Neuronal stem cell (in vitro differentiated cells): ENCODE measurements around the gene RER1.

Experiments used
- DNase-seq: peaks from one replicate; pipeline ENCODE4 v3.0.0-alpha.2; 2013; ENCODE audit warnings: low spot score
- H2AFZ ChIP-seq: one replicate; pipeline ENCODE4 v1.6.1; 2013; ENCODE audit warnings: mild to moderate bottlenecking, low read length, inconsistent platforms
- H2AK5ac ChIP-seq: 2 replicates; pipeline ENCODE4 v1.6.1; 2013; ENCODE audit warnings: low read depth, mild to moderate bottlenecking, inconsistent platforms, low read length, moderate library complexity, mixed read lengths
- H2BK120ac ChIP-seq: 2 replicates; pipeline ENCODE4 v1.6.1; 2013; ENCODE audit warnings: low read depth, mild to moderate bottlenecking, inconsistent platforms, low read length, moderate library complexity, mixed read lengths
- H2BK12ac ChIP-seq: one replicate; pipeline ENCODE4 v1.6.1; 2013; ENCODE audit warnings: low read length, inconsistent platforms
- H2BK15ac ChIP-seq: 2 replicates; pipeline ENCODE4 v1.6.1; 2013; ENCODE audit warnings: mild to moderate bottlenecking, low read length, inconsistent platforms, mixed read lengths
- H2BK5ac ChIP-seq: one replicate; pipeline ENCODE4 v1.6.1; 2013; ENCODE audit warnings: inconsistent platforms, mild to moderate bottlenecking, low read length, moderate library complexity
- H3K14ac ChIP-seq: one replicate; pipeline ENCODE4 v1.6.1; 2013; ENCODE audit warnings: low read length, inconsistent platforms
- H3K18ac ChIP-seq: 2 replicates; pipeline ENCODE4 v1.6.1; 2013; ENCODE audit warnings: low read length, inconsistent platforms
- H3K23ac ChIP-seq: 2 replicates; pipeline ENCODE4 v1.6.1; 2013; ENCODE audit warnings: low read depth, mild to moderate bottlenecking, mixed read lengths, low read length, inconsistent platforms; ENCODE audit not compliant: poor library complexity
- H3K27ac ChIP-seq: replicated peaks from 3 replicates; pipeline ENCODE4 v1.5.1; 2013; ENCODE audit warnings: low read length, inconsistent platforms
- H3K27me3 ChIP-seq, 3 experiments: 2 replicates each; pipeline ENCODE4 v1.6.1; 2013; ENCODE audit warnings: low read length in 3 of 3, mild to moderate bottlenecking in 2 of 3, inconsistent platforms in 1 of 3, low read depth in 1 of 3, mixed read lengths in 1 of 3, moderate library complexity in 1 of 3; ENCODE audit not compliant: control insufficient read depth in 3 of 3, insufficient read depth in 3 of 3
- H3K36me3 ChIP-seq, 2 donors: replicated peaks in 1 of 2; 2 replicates each; pipeline ENCODE4 v1.6.1; 2013; ENCODE audit warnings: low read length in 2 of 2; ENCODE audit not compliant: control insufficient read depth in 2 of 2, insufficient read depth in 2 of 2
- H3K4ac ChIP-seq: 2 replicates; pipeline ENCODE4 v1.6.1; 2013; ENCODE audit warnings: inconsistent platforms, mild to moderate bottlenecking, low read length, moderate library complexity
- H3K4me1 ChIP-seq, 2 donors: 1 replicate in 1 of 2; 2 replicates in 1 of 2; pipeline ENCODE4 v1.6.1; 2013; ENCODE audit warnings: low read length in 2 of 2, low read depth in 1 of 2; ENCODE audit not compliant: control insufficient read depth in 2 of 2, insufficient read depth in 1 of 2
- H3K4me2 ChIP-seq: one replicate; pipeline ENCODE4 v1.6.1; 2013; ENCODE audit warnings: mild to moderate bottlenecking, low read length, inconsistent platforms; ENCODE audit not compliant: insufficient read depth, poor library complexity, severe bottlenecking
- H3K4me3 ChIP-seq, 2 donors: 2 replicates each; pipeline ENCODE4 v1.5.1; 2013; ENCODE audit warnings: low read length in 2 of 2, mild to moderate bottlenecking in 2 of 2, inconsistent platforms in 1 of 2, moderate library complexity in 1 of 2
- H3K79me1 ChIP-seq: one replicate; pipeline ENCODE4 v1.6.1; 2013; ENCODE audit warnings: low read depth, mild to moderate bottlenecking, inconsistent platforms, low read length, moderate library complexity
- H3K9ac ChIP-seq: one replicate; pipeline ENCODE4 v1.6.1; 2013; ENCODE audit warnings: mild to moderate bottlenecking, low read depth, low read length, inconsistent platforms; ENCODE audit not compliant: poor library complexity
- H3K9me3 ChIP-seq, 2 donors: replicated peaks in 1 of 2; 2 replicates each; pipeline versions ENCODE3 to v1.6.1; 2013; ENCODE audit warnings: low read length in 2 of 2, mild to moderate bottlenecking in 2 of 2, inconsistent platforms in 1 of 2, low read depth in 1 of 2, mixed read lengths in 1 of 2, moderate library complexity in 1 of 2; ENCODE audit not compliant: control insufficient read depth in 2 of 2, insufficient read depth in 1 of 2
- H4K8ac ChIP-seq: one replicate; pipeline ENCODE4 v1.6.1; 2013; ENCODE audit warnings: low read depth, mild to moderate bottlenecking, inconsistent platforms, low read length, moderate library complexity
- H4K91ac ChIP-seq: one replicate; pipeline ENCODE4 v1.6.1; 2013; ENCODE audit warnings: low read length, low read depth, mild to moderate bottlenecking, inconsistent platforms; ENCODE audit not compliant: poor library complexity
- WGBS, 2 donors: extraction: QIAGEN DNeasy Blood & Tissue Kit; methylation state at CpG; one replicate each; pipeline ENCODE4 v1.1.7; 2013; ENCODE audit warnings: missing lambda C conversion rate in 2 of 2, mixed read lengths in 1 of 2; ENCODE audit not compliant: insufficient read length in 2 of 2, insufficient replicate concordance in 1 of 2; ENCODE audit errors: extremely low coverage in 2 of 2; 5-methylcytosine and 5-hydroxymethylcytosine counted together

Gene RER1

GRCh38 chr1:2400576-2400909, 8.9 kb downstream of the RER1 start:
- WGBS, 2 donors = no CpG with 5 or more reads among the region's 10 CpGs

GRCh38 chr1:2400950-2401649, 9.5 kb downstream of the RER1 start:
- Histone ChIP-seq H3K27me3 (no peaks in the 10 kb centered on the region), H2AK5ac (no peak overlapping the region), H4K8ac (no peak overlapping the region), H3K79me1 (peaks cover 6% of the 10 kb centered on the region), H3K27ac (no peak overlapping the region), H3K4me2 (no peak overlapping the region), H3K9ac (no peak overlapping the region), H3K18ac (no peak overlapping the region), H3K36me3 (peaks cover 61 to 95% of the 10 kb centered on the region in 2 donors), H3K14ac (no peak overlapping the region), H3K4me1 (no peaks in the 10 kb centered on the region), H2BK5ac (no peak overlapping the region), H2BK15ac (no peak overlapping the region), H2AFZ (no peak overlapping the region), H3K4me3 (no peak overlapping the region), H2BK120ac (no peak overlapping the region), H3K9me3 (no peaks in the 10 kb centered on the region), H4K91ac (no peak overlapping the region), H3K4ac (no peak overlapping the region), H2BK12ac (no peak overlapping the region), H3K23ac (no peak overlapping the region)
- WGBS, 2 donors = no CpG with 5 or more reads among the region's 14 CpGs
- no peak for DNase-seq

More at GRCh38 chr1:2400576-2400909, 8.9 kb downstream of the RER1 start:
- Histone ChIP-seq H3K9me3 (no peaks in the 10 kb centered on the region), H2BK120ac (no peak overlapping the region), H3K23ac (no peak overlapping the region), H2BK5ac (no peak overlapping the region), H3K9ac (no peak overlapping the region), H3K36me3 (peaks cover 60 to 96% of the 10 kb centered on the region in 2 donors), H3K27me3 (no peaks in the 10 kb centered on the region), H4K8ac (no peak overlapping the region), H2AFZ (no peak overlapping the region), H3K27ac (no peak overlapping the region), H2BK15ac (no peak overlapping the region), H2BK12ac (no peak overlapping the region), H4K91ac (no peak overlapping the region), H3K14ac (no peak overlapping the region), H3K4me1 (no peaks in the 10 kb centered on the region), H2AK5ac (no peak overlapping the region), H3K79me1 (peaks cover 7% of the 10 kb centered on the region), H3K4me3 (no peak overlapping the region), H3K4ac (no peak overlapping the region), H3K18ac (no peak overlapping the region), H3K4me2 (no peak overlapping the region)
- no peak for DNase-seq

- Histone ChIP-seq H2AFZ (no peak overlapping the region), H3K18ac (no peak overlapping the region), H4K91ac (no peak overlapping the region), H3K23ac (peak overlapping the region; percentile 14), H4K8ac (no peak overlapping the region), H3K4ac (no peak overlapping the region), H3K27me3 (no peaks in the 10 kb centered on the region), H3K4me2 (no peak overlapping the region), H2BK5ac (no peak overlapping the region), H2BK120ac (no peak overlapping the region), H2AK5ac (no peak overlapping the region), H3K14ac (no peak overlapping the region), H2BK12ac (no peak overlapping the region), H3K36me3 (peaks cover 65 to 95% of the 10 kb centered on the region in 2 donors), H3K79me1 (peaks cover 6% of the 10 kb centered on the region), H3K27ac (no peak overlapping the region), H3K9ac (peak overlapping the region; percentile 32), H3K4me1 (no peaks in the 10 kb centered on the region), H2BK15ac (no peak overlapping the region), H3K9me3 (no peaks in the 10 kb centered on the region), H3K4me3 (no peak overlapping the region)
- no CpG with 5 or more reads among the region's 23 CpGs for WGBS, 2 donors
- no peak for DNase-seq
Observed at GRCh38 chr1:2402420-2402819, 10.8 kb downstream of the RER1 start.

- Histone ChIP-seq H3K4me1 (no peaks in the 10 kb centered on the region), H3K27ac (no peak overlapping the region), H2BK5ac (no peak overlapping the region), H3K9me3 (no peaks in the 10 kb centered on the region), H3K4me2 (no peak overlapping the region), H3K4me3 (no peak overlapping the region), H3K18ac (no peak overlapping the region), H3K4ac (no peak overlapping the region), H3K14ac (no peak overlapping the region), H3K79me1 (peaks cover 6% of the 10 kb centered on the region), H3K36me3 (peaks cover 65 to 94% of the 10 kb centered on the region in 2 donors), H4K8ac (no peak overlapping the region), H2BK15ac (no peak overlapping the region), H2AFZ (no peak overlapping the region), H3K27me3 (no peaks in the 10 kb centered on the region), H4K91ac (no peak overlapping the region), H2BK120ac (no peak overlapping the region), H3K9ac (no peak overlapping the region), H3K23ac (no peak overlapping the region), H2BK12ac (no peak overlapping the region), H2AK5ac (no peak overlapping the region)
- no peak for DNase-seq
- no CpG with 5 or more reads among the region's 19 CpGs for WGBS, 2 donors
Observed at GRCh38 chr1:2403273-2403672, 11.6 kb downstream of the RER1 start.
